ENCODE measurements around the gene CFDP1. TPM values are rescaled to one million over a fixed set of nuclear protein-coding genes. Genes with fewer than 3 reads are reported as not detected.

Gene CFDP1
- total RNA-seq, 1 experiment from 2014 or later: 32.1 TPM

- CTCF ChIA-PET: no interaction called here
- no peak for ATAC-seq
- intact Hi-C loops (cut with micrococcal nuclease): loop anchor here (5.0 kb wide), 1 partner anchor 159 kb away; the partner anchor contains the start of gene ADAT1
Measured at GRCh38 chr16:75462806-75463205, 29.5 kb upstream of the CFDP1 start.

GRCh38 chr16:75461575-75461974 lies 28.3 kb upstream of the CFDP1 start:
- ATAC-seq (no peak), DNase-seq (no peak)
- Histone ChIP-seq H4K20me1 (ENCODE audit: low read length) (peaks cover 13% of the 10 kb centered on the region), H3K9ac (ENCODE audit: low read length) (no peak overlapping the region), H3F3A (ENCODE audit: low read length, unreplicated experiment) (no peaks in the 10 kb centered on the region), H3K4me1 (ENCODE audit: insufficient read depth, low read length) (peaks cover 17% of the 10 kb centered on the region; the same call in 1 of the 2 replicates), H3K27ac (ENCODE audit: low read length) (no peak overlapping the region), H3K27me3 (ENCODE audit: low read length) (no peaks in the 10 kb centered on the region), H3K9me3 (ENCODE audit: low read length) (no peaks in the 10 kb centered on the region), H3K4me2 (ENCODE audit: low read length) (peak overlapping the region; percentile 79; the same call in 1 of the 2 replicates), H3K79me2 (ENCODE audit: low read length) (peaks cover 77% of the 10 kb centered on the region), H2AFZ (ENCODE audit: low read length) (no peak overlapping the region), H3K9me2 (replicated peaks; ENCODE audit: low read length) (no peaks in the 10 kb centered on the region), H3K4me3 (ENCODE audit: low read length) (no peak overlapping the region), H3K36me3 (ENCODE audit: low read depth, low read length) (no peaks in the 10 kb centered on the region; the same call in 1 of the 2 replicates)
- no TSS peak for BruUV-seq (replicated peaks)
- no peak for TF ChIP-seq CTCF (conservative IDR thresholded peaks at IDR 0.05; ENCODE audit: low read depth, low read length)
- no peak for TF ChIP-seq EZH2 (IDR thresholded peaks at IDR 0.05; ENCODE audit: low read length, unreplicated experiment)
- TF ChIP-seq EZH2phosphoT487 (IDR thresholded peaks at IDR 0.05; ENCODE audit: borderline replicate concordance, low read length): no peak
- intact Hi-C loops (cut with micrococcal nuclease): loop anchor here (5.0 kb wide), 1 partner anchor 161 kb away; the partner anchor contains the start of gene ADAT1
- POLR2A ChIA-PET (ENCODE audit: unreplicated experiment): no interaction called here
- CTCF ChIA-PET: no interaction called here

More at GRCh38 chr16:75462806-75463205, 29.5 kb upstream of the CFDP1 start:
- Histone ChIP-seq H3K9me3 (ENCODE audit: low read length) (no peaks in the 10 kb centered on the region), H3K9ac (ENCODE audit: low read length) (peak overlapping the region; percentile 89; the same call in 1 of the 2 replicates), H2AFZ (ENCODE audit: low read length) (no peak overlapping the region), H3K79me2 (ENCODE audit: low read length) (peaks cover 65% of the 10 kb centered on the region), H3K4me1 (ENCODE audit: insufficient read depth, low read length) (peaks cover 17% of the 10 kb centered on the region; the same call in 1 of the 2 replicates), H3K4me2 (ENCODE audit: low read length) (peak overlapping the region; percentile 79), H3K9me2 (replicated peaks; ENCODE audit: low read length) (no peaks in the 10 kb centered on the region), H3K27ac (ENCODE audit: low read length) (no peak overlapping the region), H3K36me3 (ENCODE audit: low read depth, low read length) (no peaks in the 10 kb centered on the region; the same call in 1 of the 2 replicates), H4K20me1 (ENCODE audit: low read length) (peaks cover 13% of the 10 kb centered on the region), H3K27me3 (ENCODE audit: low read length) (no peaks in the 10 kb centered on the region), H3K4me3 (ENCODE audit: low read length) (peak overlapping the region; percentile 89), H3F3A (ENCODE audit: low read length, unreplicated experiment) (no peaks in the 10 kb centered on the region)
- no peak for DNase-seq
- TF ChIP-seq EZH2phosphoT487 (IDR thresholded peaks at IDR 0.05; ENCODE audit: borderline replicate concordance, low read length): no peak
- no peak for TF ChIP-seq EZH2 (IDR thresholded peaks at IDR 0.05; ENCODE audit: low read length, unreplicated experiment)
- TF ChIP-seq CTCF (conservative IDR thresholded peaks at IDR 0.05; ENCODE audit: low read depth, low read length): no peak
- no TSS peak for BruUV-seq (replicated peaks)
- POLR2A ChIA-PET (ENCODE audit: unreplicated experiment): no interaction called here

GRCh38 chr16:75460446-75460845 lies 27.1 kb upstream of the CFDP1 start:
- CTCF ChIA-PET: no interaction called here
- Histone ChIP-seq H3F3A (ENCODE audit: low read length, unreplicated experiment) (no peaks in the 10 kb centered on the region), H4K20me1 (ENCODE audit: low read length) (peaks cover 13% of the 10 kb centered on the region), H3K27me3 (ENCODE audit: low read length) (no peaks in the 10 kb centered on the region), H3K4me1 (ENCODE audit: insufficient read depth, low read length) (peaks cover 17% of the 10 kb centered on the region; the same call in 1 of the 2 replicates), H3K4me3 (ENCODE audit: low read length) (no peak overlapping the region), H3K27ac (ENCODE audit: low read length) (no peak overlapping the region), H3K79me2 (ENCODE audit: low read length) (peaks cover 87% of the 10 kb centered on the region), H3K9me3 (ENCODE audit: low read length) (no peaks in the 10 kb centered on the region), H2AFZ (ENCODE audit: low read length) (no peak overlapping the region), H3K4me2 (ENCODE audit: low read length) (no peak overlapping the region), H3K9ac (ENCODE audit: low read length) (no peak overlapping the region), H3K9me2 (replicated peaks; ENCODE audit: low read length) (no peaks in the 10 kb centered on the region), H3K36me3 (ENCODE audit: low read depth, low read length) (no peaks in the 10 kb centered on the region; the same call in 1 of the 2 replicates)
- POLR2A ChIA-PET (ENCODE audit: unreplicated experiment): no interaction called here
- ATAC-seq: no peak
- DNase-seq: no peak
- TF ChIP-seq CTCF (conservative IDR thresholded peaks at IDR 0.05; ENCODE audit: low read depth, low read length) (no peak), EZH2phosphoT487 (IDR thresholded peaks at IDR 0.05; ENCODE audit: borderline replicate concordance, low read length) (no peak), EZH2 (IDR thresholded peaks at IDR 0.05; ENCODE audit: low read length, unreplicated experiment) (no peak)
- no TSS peak for BruUV-seq (replicated peaks)
- intact Hi-C loops (cut with micrococcal nuclease): loop anchor here (5.0 kb wide), 1 partner anchor 162 kb away; the partner anchor contains the start of gene ADAT1

Data from PC-3 (cell line).